Psoas muscle (tissue), 8 donors: ENCODE measurements around the gene PAK1. TPM values are rescaled to one million over a fixed set of nuclear protein-coding genes. Genes with fewer than 3 reads are reported as not detected.

Experiments used
- ATAC-seq, 4 donors: fragments of 200-7000 bp; cut with Tn5 transposase; one replicate each; pipeline ENCODE4 v1.9.1; 2020; ENCODE audit warnings: moderate library complexity in 3 of 4, mild to moderate bottlenecking in 2 of 4
- DNase-seq, 2 donors: peaks; one replicate each; pipeline ENCODE4 v3.0.0-alpha.2; 2020
- H3K27ac ChIP-seq: fragments of 200-600 bp; one replicate; pipeline ENCODE4 v1.8.0; 2022
- H3K27me3 ChIP-seq, 3 donors: fragments of 200-600 bp in 1 of 3; one replicate each; pipeline versions ENCODE4 v1.6.1 to v1.8.0; 2013 to 2022; ENCODE audit warnings: low read length in 2 of 3, mild to moderate bottlenecking in 2 of 3, moderate library complexity in 1 of 3; ENCODE audit not compliant: insufficient read depth in 3 of 3
- H3K36me3 ChIP-seq, 2 donors: fragments of 200-600 bp in 1 of 2; one replicate each; pipeline versions ENCODE4 v1.6.1 to v1.8.0; 2013 to 2022; ENCODE audit warnings: low read depth in 1 of 2, mild to moderate bottlenecking in 1 of 2, moderate library complexity in 1 of 2; ENCODE audit not compliant: insufficient read depth in 1 of 2
- H3K4me1 ChIP-seq: fragments of 200-600 bp; one replicate; pipeline ENCODE4 v1.8.0; 2022
- H3K4me3 ChIP-seq: fragments of 200-600 bp; one replicate; pipeline ENCODE4 v1.8.0; 2022; ENCODE audit warnings: mild to moderate bottlenecking
- H3K9me3 ChIP-seq: fragments of 200-600 bp; one replicate; pipeline ENCODE4 v1.8.0; 2022
- CTCF ChIP-seq: fragments of 200-600 bp; IDR thresholded peaks from one replicate; pipeline ENCODE4 v1.8.0; 2022; ENCODE audit warnings: antibody characterized with exemption
- WGBS, 3 donors: extraction: QIAGEN DNeasy Blood & Tissue Kit; methylation state at CpG; one replicate each; pipeline versions ENCODE4 v1.1.6 to v1.1.7; 2013; 5-methylcytosine and 5-hydroxymethylcytosine counted together
- intact Hi-C, 2 donors: fragments of 100-400 bp; cut with DNase I; formaldehyde crosslinking; loops; one replicate each; pipeline versions ENCODE4 v1.11.0 to v1.14.2; 2022
- polyA plus RNA-seq, 3 donors: library from polyadenylated mRNA; stranded (reverse); fragments of 200-250 nt; gene quantifications; one replicate each; pipeline ENCODE4 v1.2.3, GENCODE V29; 2013
- total RNA-seq, 4 donors: library from RNA; stranded (reverse); fragmentation: NEBNext Ultra II Directional in 2 of 4; extraction: Animal tissue kit (Norgen Biotek cat#: 25700) in 2 of 4; gene quantifications; one replicate each; pipeline versions ENCODE4 v1.2.1 to v1.2.4, GENCODE V29; 2021 to 2023
- donor health status: healthy with polysubstance abuse.
- donor health status: DM: no; HTN: no; CAD: no; lungs with moderate emphysema.
- donor health status: Bipolar disorder and iron deficiency.
- donor health status: healthy.
- donor health status: DM: yes; HTN: yes; CAD: no.
- donor health status: DM: no; HTN: no; CAD: no.
- donor health status: DM: no; HTN: no; CAD: no.
- donor health status: DM: yes; HTN: yes; CAD: no.

The PAK1 gene
- total and polyA plus RNA-seq, 7 donors, result 12.8 to 78.7 (median 39.5) TPM

- TF ChIP-seq CTCF, result no peak
- peaks cover 16% of the 10 kb centered on the region for H3K4me1 ChIP-seq
- intact Hi-C loops, result no loop called here
- H3K9me3 ChIP-seq, result no peaks in the 10 kb centered on the region
- no peak overlapping the region for H3K4me3 ChIP-seq
- 88 to 95% (median 90%) methylated on average over 3 of the region's 3 CpGs for WGBS, 3 donors
- ATAC-seq, result no peak
- no peak for DNase-seq
- H3K27me3 ChIP-seq, result no peaks in the 10 kb centered on the region
- H3K27ac ChIP-seq, result no peak overlapping the region
- no peaks in the 10 kb centered on the region for H3K36me3 ChIP-seq
Observed at GRCh38 chr11:77416357-77416756, 57.5 kb downstream of the PAK1 start.

GRCh38 chr11:77413850-77414460 is 59.9 kb downstream of the PAK1 start:
- intact Hi-C loops, result no loop called here
- DNase-seq, result no peak
- no peaks in the 10 kb centered on the region for H3K27me3 ChIP-seq
- no peak for TF ChIP-seq CTCF
- H3K36me3 ChIP-seq, result no peaks in the 10 kb centered on the region
- H3K27ac ChIP-seq, result no peak overlapping the region
- H3K4me3 ChIP-seq, result no peak overlapping the region
- H3K4me1 ChIP-seq, result peaks cover 8% of the 10 kb centered on the region
- WGBS, 3 donors, result 62 to 78% (median 66%) methylated on average over 3 of the region's 3 CpGs
- no peak for ATAC-seq
- H3K9me3 ChIP-seq, result no peaks in the 10 kb centered on the region

GRCh38 chr11:77412814-77413213 is 61.1 kb downstream of the PAK1 start:
- Histone ChIP-seq H3K4me1 (peaks cover 5% of the 10 kb centered on the region), H3K9me3 (no peaks in the 10 kb centered on the region), H3K36me3 (no peaks in the 10 kb centered on the region), H3K27ac (no peak overlapping the region), H3K27me3 (no peaks in the 10 kb centered on the region), H3K4me3 (no peak overlapping the region)
- DNase-seq (no peak), ATAC-seq (no peak)
- whole genome bisulfite sequencing, 3 donors, result 89 to 95% (median 94%) methylated on average over 5 of the region's 5 CpGs
- no peak for TF ChIP-seq CTCF
- intact Hi-C loops, result no loop called here

- Histone ChIP-seq H3K4me3 (peak overlapping the region; percentile 81), H3K36me3 (no peaks in the 10 kb centered on the region), H3K4me1 (peaks cover 14% of the 10 kb centered on the region), H3K27me3 (no peaks in the 10 kb centered on the region), H3K27ac (peak overlapping the region; percentile 85), H3K9me3 (no peaks in the 10 kb centered on the region)
- WGBS, 3 donors, result 3 to 7% (median 6%) methylated on average over 26 to 33 of the region's 33 CpGs
- DNase-seq (peak; percentile 82 to 91), ATAC-seq (peak; percentile 85 to 93 (median 90))
- intact Hi-C loops, result loop anchor here in 1 of 2 donors (2.0 kb wide), 1 partner anchor 25 kb away; no protein-coding TSS in a partner anchor
- TF ChIP-seq CTCF, result no peak
Observed at GRCh38 chr11:77411717-77412441, 62.0 kb downstream of the PAK1 start.
